Middle frontal gyrus (tissue), 1 donor: ENCODE results near the gene PARD3B.

Experiments used
- DNase-seq: peaks from one replicate; pipeline ENCODE4 v3.0.0-alpha.2; 2015; ENCODE audit warnings: low spot score; ENCODE audit errors: extremely low spot score

Gene PARD3B

DNA sequence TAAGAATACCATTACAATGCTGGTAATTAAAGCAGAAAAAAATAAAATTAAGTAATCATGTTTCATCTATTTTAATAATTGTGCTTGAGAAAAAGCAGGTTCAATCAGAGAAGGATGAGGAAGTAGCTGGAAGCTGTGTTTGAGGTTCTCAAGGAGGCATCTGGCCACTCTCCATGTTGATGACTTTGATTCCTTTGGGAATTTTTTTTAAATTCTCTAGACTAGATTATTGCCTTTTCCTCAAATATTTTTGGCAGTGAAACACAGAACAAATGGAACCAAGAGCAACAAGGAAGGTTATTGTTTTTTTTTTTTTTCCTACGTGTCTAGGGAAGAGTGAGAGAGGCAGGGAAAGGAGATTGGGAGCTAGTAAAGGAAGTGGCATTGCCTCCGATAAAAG is 1037.1 kb downstream of the PARD3B start:
- no peak for DNase-seq

DNA sequence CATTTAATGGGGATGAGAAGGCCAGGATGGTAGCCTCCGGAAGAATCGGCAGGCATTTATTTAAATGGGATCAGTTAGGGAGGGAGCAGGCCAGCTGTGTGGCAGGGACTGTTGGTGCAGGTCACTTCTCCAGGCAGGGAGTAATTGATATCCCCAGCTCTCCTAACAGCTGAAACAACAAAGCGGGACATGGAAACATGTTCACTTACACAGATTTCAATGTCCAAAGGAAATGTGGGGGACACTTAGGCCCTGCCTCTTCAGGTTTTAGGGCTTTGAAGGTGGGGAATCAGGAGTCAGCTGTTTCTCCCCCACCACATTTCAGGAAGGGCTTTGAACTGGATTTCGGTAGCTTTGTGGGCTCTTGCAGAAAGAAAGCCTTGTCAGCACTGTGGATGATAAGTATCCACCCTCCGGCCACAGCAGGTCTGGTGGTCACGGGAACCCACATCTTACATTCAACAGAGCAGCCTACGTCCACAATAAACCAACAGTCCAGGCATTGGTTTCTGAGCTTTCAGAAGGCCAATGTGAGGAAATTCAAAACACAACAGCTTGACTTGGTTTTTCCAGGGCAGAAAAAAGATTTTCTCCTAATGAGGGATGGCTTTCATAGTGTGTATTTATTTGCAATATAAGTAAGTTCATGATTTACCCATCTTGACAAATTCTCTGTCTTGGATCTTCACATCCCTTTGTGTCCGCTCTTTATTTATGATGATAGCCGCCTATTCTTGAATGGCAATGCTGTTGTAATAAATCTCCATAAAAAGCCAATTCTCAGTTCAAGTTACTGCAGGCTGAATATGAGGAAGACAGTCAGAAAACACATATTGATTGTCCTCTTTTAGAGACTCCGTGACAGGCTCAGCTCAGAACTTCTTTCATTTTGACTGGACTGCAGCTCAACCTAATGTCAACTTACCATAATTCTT is 1040.4 kb downstream of the PARD3B start:
- DNase-seq, result no peak

DNA sequence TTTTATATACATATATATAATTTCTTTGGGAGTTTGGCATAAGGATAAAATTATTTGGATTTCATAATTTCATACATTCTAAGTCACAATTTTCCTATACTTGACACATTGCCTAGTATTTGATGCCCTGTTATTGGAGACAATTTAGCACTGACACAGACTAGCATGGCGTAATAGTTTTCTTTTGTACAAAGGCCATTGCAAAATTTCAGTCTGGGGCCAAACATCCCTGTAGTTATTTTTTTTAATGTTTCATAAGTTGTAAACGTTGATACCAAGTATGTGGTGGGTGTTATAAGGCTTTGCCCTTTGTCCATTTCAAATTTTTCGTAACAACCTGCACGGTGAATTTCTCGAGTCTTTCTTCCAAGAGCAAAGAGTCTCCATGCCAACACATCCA is 1041.4 kb downstream of the PARD3B start:
- DNase-seq, result no peak

DNA sequence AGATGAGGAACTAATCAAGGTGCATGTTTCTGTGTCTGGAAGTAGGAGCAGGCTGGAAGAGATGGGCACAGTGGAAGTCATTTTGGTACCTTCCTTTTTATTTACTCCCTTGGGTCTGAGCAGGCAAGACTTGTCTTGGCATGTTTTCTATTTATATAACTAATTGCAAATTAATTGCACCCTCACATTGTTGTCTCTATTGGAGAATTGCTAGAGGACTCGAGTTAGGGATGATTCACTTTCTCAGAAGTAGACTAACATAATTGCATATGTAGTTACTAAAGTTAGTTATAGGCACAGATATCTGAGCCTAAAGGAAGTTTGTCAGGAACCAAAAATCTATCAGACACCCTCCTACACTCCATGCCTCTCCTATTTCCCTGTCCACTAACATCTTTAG is 1044.2 kb downstream of the PARD3B start:
- DNase-seq, result no peak

DNA sequence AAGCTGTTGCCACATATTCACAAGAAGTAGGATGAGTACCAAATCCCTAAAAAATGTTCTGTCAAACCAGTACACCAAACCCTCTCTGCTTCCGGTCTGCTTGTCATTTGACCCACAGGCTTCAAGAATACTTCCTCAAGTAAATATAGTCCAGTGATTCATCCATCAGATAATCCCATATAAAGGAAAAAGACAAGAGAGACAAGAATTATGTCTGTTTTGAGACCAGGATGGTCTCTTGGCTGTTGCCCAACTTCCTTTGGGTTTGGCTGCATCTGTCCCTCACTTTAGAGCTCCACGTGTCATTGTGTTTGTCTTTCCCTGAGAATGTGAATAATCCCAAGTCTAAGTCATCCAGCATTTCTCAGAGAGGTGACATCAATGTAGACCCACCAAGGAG is 1045.5 kb downstream of the PARD3B start:
- DNase-seq, result no peak

DNA sequence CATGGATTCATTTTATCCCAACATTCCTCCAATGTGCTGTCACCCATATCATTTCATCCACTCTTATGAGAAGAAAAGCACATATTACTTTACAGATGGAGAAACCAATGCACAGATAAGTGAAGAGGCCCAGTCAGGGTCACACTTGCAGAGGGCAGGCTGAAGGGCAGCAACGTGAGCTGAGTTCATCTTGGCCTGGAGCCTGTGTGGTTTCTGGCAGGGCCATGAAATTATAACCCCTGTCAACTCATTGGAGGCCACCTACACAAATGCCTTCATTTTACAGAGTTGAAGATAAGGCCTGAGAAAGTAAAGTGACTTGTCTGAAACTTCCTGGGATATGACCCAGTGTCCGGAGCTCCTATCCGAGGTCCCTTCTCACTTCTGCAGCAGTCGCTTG is 1048.6 kb downstream of the PARD3B start:
- DNase-seq, result no peak

DNA sequence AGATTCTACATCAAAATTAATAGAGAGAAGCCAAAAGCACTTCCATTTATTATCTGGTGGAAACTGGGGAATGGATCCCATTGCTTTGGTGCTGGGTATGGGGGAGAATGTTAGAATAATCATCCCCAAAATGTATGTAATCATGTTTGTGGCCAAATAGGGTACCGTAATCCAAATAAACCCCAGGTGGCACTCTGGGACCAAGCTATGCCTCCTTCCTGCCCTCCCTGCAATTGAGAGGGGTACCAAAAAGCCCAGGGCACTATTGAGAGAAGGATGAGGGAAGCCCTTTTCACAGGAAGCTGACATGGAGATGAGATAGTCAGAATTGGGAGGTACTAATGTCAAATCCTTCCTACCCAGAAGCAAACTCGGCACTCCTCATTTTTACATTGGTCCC is 1051.3 kb downstream of the PARD3B start:
- no peak for DNase-seq

DNA sequence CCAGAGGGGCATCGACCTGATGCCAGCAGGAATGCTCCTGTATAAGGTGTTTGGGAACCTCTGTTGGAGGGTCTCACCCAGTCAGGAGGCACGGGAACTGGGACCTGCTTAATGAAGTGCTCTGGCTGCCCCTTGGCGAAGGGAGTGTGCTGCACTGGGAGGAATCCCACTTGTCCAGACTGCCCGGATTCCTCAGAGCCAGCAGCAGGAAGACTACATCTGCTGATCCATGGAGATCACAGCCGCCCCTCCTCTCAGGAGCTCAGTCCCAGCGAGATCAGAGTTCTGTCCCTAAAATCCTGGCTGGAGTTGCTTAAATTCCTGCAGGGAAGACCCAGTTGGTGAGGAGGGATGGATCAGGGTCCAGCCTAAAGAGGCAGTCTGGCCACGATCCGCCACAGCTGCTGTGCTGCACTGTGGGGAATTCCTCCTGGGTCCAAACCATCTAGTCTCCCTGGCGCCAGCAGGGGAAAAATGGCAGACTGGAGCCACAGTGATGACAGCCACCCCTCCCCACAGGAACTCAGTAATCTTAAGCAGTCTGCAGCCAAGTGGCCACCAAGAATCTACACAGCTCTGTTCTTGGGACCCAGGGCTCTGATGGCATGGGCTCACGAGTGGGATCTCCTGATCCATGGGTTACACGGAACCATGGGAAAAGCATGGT is 1060.5 kb downstream of the PARD3B start:
- DNase-seq, result no peak

DNA sequence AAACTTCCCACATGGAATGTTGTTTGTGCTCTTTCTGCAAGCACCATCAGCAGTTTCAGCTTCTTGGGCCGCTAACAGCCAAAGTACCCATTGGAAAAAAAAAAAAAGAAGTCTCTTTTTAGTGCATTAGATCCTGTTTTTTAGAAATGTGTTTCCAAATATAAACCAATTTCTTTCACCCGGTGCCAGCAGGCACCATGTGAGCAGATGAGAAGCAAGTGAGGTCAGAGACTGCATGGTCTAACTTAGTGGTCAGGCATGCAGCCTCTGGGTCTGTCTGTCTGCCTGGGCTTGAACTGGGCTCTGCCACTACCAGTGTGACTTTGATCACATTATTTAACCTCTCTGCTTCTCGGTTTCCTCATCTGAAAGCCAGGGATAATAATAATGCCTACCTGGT is 1061.9 kb downstream of the PARD3B start:
- DNase-seq, result no peak

DNA sequence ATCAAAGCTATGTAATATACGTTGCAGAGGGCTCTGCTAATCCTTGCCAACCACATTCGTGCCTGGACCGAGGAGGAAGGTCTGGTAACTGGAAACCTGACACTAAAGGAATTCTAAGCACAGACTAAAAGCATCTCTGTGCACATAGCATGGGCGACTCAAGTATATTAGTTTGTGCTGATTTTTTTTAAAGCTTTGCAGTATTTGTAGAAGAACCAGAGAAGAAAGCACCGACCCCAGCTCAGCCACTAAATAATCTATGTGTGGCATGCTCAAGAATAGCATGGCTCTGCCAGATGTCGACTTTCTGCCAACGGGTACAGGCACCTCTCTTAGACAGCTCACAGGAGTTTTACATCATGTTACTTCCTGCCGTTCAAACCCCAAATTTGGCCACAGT is 1063.8 kb downstream of the PARD3B start:
- DNase-seq, result no peak

DNA sequence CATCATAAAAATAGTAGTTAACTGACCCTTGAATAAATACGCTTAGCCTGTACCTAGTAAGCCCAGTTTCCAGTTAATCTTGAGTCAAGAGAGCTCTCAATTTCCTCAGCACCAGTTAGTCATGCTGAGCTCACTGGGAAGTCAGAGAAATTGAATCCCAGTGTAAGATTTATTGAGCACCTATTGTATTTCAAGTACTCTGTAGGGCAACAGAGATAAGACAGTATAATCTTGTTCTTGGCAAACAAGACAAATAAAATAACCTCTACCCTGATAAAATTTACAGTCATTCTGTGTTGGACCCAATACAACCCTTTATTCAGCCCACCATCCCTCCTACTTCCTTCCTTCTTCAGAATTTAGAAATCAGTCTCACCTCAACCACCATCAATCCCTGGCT is 1065.2 kb downstream of the PARD3B start:
- no peak for DNase-seq

DNA sequence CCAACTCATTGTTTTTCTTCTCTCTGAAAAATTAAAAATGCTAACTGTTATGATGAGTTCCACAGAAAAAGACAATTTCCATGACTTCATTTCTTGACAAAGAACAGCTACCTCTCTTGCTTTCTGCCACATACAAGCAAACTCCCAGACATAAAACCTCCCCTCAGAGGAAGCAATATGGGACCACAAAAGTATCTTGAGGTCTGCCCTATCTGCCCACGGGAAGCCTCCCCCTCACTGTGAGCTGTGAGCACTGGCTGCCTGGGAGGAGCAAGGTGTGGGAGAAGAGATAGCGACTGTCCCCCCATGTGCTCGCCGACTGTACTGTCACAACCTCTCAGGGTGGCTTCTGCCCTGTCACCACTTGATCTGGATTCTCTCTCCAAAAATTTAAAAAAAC is 1067.4 kb downstream of the PARD3B start:
- no peak for DNase-seq

DNA sequence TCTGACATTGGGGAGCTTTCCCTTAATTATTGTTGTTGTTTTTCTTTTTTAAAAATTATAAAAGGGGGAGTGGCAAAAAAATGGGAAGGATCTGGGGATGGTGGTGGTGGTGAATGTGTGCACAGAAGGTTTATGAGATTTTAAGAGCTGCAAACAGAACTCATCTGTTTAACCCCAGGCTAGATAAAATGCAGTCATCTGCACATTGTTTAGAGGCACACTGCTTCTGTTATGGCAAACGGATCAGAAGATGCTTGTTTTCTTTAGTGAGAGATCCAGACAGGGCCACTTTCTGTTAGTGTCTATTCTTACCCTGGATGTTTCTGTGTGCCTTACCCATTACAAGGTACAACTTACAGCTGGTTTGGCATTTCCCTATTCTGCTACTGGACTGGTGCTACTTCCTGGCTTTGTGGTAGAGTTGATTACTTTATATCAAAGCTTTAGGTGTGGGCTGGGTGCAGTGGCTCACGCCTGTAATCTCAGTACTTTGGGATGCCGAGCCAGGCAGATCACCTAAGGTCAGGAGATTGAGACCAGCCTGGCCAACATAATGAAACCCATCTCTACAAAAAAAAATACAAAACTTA is 1068.8 kb downstream of the PARD3B start:
- DNase-seq, result no peak

DNA sequence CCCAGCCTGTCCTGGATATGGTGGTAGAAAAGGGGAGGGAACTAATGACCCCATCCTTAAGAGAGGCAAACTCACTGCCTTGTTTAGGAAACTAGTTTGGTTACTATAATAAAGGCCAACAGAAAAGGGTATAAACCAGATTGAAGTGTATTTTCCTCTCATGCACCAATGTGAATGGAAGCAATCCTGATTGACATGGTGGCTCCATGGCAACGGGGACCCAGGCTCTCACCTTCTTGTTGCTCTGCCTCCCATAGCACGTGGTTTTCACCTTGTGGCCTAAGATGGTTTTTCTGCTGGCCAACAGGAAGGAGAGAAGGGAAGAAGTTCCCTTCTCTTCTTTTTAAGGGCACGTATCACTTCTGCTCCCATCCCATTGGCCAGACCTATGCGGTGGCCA is 1069.7 kb downstream of the PARD3B start:
- DNase-seq, result no peak

DNA sequence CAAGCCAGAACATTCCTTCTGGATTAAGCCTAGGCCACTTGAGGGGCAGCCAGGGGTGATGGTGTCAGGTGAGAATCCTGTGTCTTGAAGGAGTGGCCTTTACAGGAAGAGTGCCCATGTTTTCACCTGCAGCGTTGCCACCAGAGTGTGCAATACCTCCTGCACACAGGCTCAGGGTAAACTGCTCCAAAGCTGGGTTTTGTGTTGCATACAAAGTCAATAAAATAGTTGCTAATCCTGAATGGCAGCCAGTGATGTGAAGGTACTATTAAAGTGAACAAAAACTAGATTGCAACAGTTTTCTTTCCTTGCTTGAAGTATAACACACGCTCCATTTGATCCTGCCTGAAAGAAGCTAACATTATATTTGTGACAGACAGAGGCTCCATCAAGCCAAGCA is 1072.6 kb downstream of the PARD3B start:
- DNase-seq, result no peak

DNA sequence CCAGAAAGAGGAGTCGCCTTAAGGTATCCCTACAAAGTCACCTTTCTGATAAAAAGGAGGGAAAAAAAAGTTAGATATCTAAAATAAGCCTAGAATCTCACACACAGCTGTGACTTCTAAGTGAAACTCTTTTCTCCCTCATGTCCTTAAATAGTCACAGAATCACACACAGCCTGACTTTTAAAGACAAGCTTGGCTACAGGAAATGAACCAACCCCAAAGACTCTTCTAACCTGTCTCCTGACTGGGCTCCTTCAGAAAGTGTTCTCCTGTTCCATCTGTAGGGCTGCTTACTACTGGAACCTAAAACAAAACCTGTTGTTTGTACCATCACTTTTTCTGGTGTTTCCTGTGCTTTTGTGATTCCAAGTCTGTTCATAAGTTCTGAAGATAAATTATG is 1074.3 kb downstream of the PARD3B start:
- DNase-seq, result no peak

DNA sequence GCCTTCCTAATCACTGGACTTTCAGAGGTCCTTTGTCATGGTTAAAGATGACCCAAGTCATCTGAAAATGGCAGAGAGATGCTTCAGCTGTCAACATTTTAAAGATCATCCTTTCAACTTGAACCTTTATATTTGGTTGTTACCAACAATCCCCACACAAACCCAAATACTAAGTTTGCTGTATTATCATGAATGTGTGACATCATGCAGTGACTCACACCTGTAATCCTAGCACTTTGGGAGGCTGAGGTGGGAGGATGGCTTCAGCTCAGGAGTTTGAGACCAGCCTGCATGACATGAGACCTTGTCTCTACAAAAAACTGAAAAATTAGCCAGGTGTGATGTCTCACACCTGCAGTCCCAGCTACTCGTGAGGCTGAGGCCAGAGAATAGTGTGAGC is 1081.8 kb downstream of the PARD3B start:
- DNase-seq, result no peak

DNA sequence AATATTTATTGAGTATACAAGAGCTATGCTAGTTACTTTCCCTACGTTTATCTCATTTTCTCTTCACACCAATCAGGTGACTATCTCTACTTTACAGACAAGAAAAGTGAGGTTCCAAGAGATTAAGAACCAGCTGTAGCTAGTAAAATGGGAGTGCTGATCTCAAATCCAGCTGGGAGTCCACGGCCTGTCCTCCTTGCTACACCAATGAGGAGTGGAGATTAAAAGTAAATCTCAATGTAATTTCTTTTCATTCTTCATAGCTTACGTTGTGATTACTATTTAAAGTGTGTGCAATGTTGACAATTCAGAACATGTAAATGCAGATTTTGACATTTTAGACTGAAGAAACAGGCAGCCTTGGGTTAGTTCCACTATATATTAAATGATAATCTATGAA is 1083.1 kb downstream of the PARD3B start:
- DNase-seq, result no peak

DNA sequence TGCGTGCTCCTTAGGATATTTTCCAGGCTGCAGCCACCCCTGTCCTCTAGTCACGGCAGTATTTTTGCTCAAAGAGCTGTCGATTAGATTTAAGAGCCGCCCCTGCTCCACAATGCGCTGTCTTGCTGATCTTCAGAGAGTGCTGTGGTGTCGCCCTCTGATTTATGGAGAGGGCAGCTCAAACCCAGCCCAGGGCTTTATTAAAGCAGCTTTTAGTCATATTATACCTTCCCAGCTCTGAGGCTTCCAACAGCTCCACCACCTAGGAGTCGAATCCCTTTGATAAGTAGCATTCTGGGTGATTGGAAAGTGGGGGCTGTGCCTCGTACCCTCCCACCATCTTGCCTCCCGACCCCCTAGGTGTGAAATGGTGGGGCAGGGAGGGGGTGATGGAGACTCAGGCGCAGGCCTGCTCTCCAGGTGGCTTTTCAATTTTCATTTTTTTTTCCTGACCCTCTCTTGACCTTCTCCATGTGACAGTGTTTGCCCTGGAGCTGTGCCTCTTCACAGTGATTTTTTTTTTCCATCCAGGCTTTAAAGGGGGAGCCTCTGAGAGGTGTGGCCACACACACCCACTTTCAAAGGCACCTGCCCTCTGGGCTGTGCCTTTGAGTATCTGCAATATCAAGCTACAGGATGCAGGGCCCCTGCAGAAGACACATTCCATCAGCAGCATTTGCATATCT is 1084.0 kb downstream of the PARD3B start:
- DNase-seq, result no peak

DNA sequence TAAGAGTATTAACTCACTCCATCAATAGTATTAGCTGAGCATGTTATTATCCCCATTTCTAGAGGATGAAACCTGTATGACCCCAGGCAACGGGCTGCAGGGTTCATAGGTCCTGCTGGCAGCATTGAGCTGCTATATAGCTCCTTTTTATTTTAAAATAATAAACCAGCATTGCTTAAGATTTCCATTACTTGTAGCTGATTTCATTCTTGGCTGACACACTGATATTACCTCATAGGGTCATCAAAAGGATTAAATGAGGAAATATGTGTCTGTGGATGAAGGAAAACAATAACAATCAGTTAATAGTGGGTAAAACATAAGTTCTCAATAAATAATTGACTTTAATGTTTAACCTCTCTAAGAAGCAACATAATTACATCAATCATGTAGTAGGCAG is 1088.7 kb downstream of the PARD3B start:
- no peak for DNase-seq

DNA sequence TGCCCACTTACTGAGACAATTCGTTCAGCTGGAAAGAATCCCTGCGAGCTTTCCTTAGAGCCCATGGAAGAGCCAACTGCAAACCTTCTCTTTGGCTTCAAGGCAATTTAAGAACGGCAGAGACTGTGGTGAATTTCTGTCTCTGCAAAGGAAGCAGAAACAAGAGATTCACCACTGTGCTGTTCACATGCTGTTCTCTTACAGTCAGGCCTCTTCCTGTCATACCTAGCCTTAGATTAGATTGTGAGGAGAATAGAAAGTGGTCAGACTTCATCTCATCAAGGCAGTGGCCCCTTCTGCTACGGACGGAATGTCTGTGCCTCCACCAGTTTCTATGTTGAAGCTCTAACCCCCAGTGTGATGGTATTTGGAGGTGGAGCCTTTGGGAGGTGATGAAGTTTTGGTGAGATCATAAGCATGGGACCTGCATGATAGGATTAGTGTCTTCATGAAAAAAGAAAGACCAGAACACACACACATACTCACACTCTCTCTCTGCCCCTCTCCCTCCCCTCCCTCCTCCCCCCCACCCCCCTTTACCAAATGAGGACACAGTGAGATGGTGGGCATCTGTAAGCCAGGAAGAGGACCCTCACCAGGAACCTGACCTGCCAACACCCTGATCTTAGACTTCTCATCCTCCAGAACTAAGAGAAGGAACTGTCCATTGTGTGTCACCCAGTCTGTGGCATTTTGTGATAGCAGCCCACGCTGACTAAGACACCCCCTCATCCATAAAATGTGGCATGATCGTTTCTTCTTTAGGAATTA is 1091.5 kb downstream of the PARD3B start:
- DNase-seq, result no peak
